Renal cortex interstitium (tissue), 11 donors: ENCODE measurements around the gene DNM2. TPM values are rescaled to one million over a fixed set of nuclear protein-coding genes. Genes with fewer than 3 reads are reported as not detected.

Source experiments
- DNase-seq, 11 donors: peaks; one replicate each; pipeline ENCODE4 v3.0.0-alpha.2; 2013; ENCODE audit warnings: low read depth in 9 of 11, low spot score in 4 of 11; ENCODE audit errors: extremely low read depth in 1 of 11
- polyA plus RNA-seq, 3 donors: library from polyadenylated mRNA; unstranded; fragments of 120-200 nt; gene quantifications; one replicate each; pipeline ENCODE4 v1.2.1, GENCODE V29; 2013; ENCODE audit not compliant: insufficient read length in 3 of 3

DNM2 gene
- polyA plus RNA-seq, 3 donors, result 117 to 168 (median 128) TPM

DNA sequence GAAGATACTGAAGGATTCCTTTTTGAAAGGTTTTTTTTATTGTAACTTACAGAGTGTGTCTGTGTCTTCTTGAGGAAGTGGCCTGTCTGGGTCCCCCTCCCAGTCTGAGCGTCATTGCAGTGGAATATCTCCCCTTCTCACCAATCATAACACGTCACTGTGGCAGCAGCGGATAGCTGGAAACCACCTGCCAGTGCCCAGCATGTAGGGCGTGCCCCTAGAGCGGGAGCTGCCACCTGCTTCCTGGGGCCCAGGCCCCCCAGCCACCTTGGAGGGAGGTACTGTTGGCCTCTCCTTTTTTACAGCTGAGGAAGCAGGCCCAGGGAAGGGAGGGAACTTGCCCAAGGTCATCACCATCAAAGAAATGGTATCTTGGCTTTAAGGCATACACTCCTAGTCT is 4.6 kb upstream of the DNM2 start:
- no peak for DNase-seq

DNA sequence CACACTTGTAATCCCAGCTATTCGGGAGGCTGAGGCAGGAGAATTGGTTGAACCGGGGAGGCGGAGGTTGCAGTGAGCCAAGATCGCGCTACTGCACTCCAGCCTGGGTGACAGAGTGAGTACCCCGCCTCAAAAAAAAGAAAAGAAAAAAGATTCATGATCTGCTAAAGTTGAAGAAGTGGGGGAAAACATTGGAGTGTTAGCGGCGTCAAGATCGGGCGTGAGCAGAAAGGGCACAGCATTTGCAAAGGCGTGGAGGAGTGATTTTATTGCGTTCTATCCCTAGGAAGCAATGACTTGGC is 874 bp upstream of the DNM2 start:
- no peak for DNase-seq

DNA sequence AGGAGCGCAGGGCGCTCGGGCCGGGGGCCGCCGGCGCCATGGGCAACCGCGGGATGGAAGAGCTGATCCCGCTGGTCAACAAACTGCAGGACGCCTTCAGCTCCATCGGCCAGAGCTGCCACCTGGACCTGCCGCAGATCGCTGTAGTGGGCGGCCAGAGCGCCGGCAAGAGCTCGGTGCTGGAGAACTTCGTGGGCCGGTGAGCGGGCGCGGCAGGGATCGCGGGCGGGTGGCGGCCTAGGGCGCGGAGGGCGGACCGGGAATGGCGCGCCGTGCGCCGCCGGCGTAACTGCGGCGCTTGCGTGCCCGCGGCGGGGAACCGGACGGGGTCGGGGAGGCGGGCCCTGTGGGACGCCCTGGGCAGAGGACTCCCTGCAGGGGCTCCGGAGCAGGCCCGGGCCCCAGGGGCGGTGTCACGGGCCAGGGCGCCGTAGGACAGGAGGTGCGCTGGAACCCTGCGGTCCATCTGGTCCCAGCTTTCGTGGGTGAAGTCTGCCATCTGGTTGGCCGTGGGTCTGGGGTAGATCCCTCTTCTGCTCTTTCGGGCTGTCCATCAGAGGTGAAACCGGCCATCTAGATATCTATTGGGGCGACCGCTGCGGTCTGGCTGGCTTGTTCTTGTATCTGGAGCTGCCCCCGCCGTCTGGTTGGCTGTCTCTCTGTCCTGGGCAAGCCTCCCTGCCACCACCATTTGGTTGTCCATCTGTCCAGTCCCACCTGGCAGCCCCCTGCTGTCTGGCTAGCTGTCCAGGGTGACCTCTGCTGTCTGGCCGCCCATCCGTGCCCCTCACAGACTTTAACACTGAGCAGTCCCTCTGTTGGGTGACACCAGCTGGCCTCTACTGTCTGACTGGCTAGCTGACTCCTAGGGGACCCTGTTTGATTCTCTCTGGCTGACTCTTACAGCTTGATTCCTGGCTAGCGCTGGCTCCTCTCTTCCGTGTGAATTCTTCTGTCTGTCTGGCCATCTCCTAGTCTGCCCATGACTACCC is 622 bp downstream of the DNM2 start:
- DNase-seq, result peak in 2 of 11 donors; percentile 13 to 33

DNA sequence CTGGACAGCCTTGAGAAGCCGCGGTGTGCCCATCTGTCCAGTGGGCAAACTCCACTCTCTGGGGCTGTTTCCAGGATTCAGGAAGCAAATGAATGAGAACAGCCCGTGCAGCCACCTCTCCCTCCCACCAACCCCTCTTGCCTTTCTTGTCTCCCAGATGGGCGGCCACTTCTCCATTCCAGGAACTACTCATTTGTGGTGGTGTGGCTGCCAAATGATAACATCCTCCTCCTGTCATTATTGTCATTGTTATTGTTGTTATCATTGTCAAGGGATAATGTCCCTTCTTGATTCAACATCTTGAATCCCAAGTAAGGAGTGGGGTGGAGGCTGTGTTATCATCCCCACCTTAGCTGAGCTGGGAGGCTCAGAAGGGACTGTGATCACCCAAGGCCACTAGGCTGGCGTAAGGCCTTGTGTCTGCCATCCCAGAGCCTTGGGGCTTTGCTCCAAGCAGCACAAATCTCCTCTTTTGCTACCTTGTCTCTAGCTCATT is 1.6 kb downstream of the DNM2 start:
- DNase-seq, result no peak

DNA sequence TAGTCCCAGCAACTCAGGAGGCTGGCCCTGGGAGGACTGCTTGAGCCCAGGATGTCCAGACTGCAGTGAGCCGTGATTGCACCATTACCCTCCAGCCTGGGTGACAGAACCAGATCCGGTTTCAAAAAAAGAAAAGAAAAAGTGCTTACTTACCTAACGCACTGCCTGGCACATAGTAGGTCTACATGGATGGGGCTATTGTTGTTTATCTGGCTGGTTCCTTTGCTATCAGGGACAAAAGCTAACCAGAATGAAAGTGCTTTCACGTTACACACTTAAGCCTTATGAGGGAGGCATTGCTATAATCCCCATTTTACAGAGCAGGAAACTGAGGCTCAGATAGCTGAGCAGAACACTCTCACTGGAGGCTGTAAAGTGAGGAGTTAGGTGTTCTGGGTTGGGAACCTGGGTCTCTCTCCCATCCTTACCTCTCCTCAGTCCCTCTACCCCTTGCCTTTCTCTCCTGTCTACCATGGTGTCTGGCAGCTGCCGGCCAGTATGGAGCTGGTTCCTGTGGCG is 2.8 kb downstream of the DNM2 start:
- DNase-seq, result no peak

DNA sequence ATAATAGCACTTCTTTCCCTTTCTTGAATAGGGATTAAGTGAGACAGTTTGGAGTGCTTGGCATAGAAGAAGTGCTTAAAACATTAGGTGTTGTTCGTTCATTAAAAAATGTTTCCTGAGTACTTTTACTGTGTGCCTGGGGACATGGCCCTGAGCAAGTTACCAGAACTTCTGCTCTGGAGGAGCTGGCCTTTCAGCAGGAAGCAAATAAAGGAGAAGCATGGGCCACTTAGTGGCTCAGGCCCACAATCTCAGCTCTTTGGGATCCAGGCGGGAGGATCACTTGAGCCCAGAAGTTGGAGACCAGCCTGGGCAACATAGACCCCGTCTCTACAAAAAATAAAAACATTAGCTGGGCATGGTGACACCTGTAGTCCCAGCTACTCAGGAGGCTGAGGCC is 5.7 kb downstream of the DNM2 start:
- DNase-seq, result no peak

DNA sequence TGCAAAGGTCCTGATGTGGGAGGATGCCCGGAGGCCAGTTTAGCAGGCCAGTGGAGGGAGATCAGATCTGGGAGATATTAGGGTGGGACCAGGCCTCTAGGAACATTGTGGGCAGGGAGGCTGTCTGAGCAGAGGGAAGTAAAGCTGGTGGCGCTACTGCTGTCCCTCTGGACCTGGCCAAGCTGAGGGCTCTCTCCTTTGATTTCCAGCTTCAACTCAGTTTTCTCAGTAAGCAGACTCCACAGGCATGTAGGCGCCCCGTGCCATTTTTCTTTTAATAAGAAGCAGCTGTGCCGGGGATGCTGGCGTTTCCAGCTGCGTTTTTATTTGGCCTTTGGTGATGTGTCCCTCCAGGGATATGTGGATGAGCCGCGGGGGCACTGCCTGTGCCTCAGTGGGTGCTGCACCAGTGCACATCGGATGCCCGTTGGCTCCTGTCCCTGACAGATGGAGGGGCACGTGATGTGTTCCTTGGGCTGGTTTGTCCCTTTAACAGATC is 6.7 kb downstream of the DNM2 start:
- DNase-seq, result no peak

DNA sequence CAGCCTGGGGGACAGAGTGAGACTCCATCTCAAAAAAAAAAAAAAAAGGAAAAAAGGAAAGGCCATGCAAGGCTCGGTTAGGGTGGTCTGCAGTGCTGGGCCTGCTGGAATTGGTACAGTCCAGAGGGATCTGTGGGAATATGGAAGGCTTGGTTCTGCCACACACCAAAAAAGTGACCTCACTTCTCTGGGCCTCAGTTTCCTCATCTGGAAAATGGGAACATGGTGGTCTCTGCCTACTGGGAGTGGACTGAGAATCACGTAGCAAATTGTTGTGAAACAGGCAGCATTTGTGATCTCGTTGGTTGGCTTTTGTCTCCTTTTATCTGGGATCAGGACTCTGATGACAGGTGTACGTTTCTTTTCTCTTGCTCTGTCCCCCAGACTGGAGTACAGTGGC is 7.5 kb downstream of the DNM2 start:
- no peak for DNase-seq

DNA sequence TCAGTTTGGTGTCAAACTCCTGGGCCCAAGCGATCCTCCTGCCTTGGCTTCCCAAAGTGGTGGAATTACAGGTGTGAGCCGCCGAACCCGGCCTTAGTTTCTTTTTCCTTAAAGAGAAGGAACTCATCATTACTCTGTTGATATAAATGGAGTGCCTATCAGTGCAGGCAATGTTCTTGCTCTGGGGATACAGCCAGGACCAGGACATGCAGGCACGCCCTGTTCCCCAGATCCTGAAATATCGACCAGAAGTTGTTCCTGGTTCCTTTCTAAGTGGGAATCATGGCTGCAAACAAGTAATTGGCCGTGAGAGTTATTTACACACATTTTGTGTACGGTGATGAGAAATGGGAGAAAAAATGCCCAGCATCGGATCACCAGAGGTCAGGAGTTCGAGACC is 8.4 kb downstream of the DNM2 start:
- DNase-seq, result no peak

DNA sequence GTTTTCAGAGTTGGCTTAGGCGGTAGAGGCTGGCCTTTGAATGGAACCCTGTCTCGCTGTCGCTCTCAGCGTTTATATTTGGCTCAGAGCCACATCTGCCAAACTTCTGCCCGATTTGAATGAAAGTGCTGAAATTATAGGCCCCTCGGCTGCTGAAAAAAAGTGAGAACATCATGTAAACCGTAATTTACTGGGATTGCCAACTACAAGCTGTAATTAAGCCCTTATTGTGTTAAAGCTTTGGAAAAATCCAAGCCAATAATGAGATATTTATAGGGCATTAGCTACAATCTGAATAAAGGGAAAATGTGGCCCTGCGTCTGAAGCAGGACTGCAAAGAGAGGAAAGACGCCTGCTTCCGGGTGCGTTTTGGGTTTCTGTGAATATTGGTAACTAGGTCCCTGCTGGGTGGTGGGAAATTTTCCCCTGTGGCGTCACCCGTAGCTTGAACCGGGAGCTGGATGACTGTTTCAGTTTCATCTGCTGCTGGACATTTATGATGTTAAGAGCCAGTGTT is 9.9 kb downstream of the DNM2 start:
- DNase-seq, result no peak

DNA sequence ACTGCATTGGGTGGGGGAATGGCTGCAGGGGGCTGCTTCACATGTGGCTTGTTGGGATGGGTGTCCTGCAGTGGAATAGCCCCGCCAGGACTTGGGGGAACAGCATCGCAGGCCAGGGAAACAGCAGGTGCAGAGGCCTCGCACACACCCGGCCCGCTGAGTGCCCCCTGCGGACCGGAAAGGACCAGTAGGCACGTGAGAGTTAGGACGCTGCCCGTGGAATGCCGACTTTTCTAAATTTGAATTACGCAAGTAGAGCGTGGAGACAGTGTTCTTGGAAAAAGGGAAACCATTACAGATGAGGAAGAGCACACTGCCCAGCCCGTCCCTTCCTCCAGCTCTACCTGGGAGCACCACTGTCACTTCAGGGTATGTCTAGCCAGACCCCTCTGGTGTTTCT is 11.5 kb downstream of the DNM2 start:
- DNase-seq, result no peak

DNA sequence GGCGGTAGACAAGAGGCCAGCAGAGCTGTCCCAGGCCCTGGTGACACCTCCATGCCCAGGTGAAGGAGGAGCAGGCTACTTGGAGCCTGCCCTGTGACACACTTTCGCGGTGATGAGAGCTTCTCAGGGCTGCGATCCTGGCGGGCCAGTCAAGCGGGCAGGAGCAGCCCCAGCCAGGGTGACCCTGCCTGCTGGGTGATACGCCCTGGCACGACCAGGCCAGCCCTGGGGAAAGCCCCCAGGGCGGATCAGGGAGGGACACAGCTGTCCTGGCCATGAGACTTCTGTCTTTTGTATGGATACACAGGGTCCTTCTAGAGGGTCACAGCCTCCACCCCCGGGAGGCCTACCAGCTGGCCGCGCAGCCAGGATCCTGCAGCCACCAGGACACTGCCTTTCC is 13.1 kb downstream of the DNM2 start:
- no peak for DNase-seq

DNA sequence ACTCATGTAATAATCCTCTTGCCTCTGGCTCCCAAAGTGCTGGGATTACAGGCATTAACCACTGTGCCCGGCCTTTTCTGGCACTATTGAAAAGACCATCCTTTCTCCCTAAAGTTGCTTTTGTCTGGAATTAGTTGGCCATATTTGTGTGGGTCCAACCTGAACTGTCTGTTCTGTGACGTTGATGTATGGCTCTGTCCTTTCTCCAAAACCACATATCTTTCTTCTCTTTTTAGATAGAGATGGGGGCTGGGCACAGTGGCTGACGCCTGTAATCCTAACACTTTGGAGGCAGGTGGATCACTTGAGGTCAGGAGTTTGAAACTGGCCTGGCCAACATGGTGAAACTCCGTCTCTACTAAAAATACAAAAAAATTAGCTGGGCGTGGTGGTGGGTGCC is 17.9 kb downstream of the DNM2 start:
- no peak for DNase-seq

DNA sequence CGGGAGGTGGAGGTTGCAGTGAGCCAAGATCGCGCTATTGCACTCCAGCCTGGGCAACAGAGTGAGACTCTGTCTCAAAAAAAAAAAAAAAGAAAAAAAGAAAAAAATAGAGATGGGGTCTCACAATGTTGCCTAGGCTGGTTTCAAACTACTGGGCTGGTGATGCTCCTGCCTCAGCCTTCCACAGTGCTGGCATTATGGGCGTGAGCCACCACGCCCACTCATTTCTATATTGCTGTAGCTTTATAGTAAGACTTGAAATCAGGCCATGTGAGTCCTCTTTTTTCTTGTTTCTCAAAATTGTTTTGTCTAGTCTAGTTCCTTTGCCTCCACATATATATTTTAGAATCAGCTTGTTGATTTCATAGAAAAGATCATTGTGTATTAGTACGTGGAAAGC is 18.3 kb downstream of the DNM2 start:
- DNase-seq, result no peak

DNA sequence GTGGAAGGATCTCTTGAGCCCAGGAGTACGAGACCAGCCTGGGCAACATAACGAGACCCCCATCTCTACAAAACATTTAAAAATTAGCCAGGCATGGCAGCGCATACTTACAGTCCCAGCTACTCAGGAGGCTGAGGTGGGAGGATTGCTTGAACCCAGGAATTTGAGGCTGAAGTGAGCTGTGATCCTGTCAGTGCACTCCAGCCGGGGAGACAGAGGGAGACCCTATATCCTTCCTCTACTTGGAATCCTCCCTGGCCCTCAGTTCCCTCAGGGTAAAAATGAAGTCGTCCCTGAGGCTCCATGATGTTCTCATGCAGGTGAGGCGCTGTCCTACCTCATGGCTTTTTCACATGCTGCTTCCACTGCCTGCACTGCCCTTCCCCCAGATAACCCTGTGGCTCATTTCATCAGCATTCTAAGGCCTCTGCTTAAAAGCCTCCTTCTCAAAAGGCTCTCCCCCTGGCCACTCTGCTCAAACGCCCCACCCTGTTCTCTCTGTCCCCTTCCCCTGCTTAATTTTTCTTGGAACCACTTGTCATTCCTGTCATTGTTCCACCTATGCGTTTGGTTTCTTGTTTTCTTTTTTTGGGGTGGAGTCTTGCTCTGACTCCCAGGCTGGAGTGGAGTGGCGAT is 19.2 kb downstream of the DNM2 start:
- no peak for DNase-seq

DNA sequence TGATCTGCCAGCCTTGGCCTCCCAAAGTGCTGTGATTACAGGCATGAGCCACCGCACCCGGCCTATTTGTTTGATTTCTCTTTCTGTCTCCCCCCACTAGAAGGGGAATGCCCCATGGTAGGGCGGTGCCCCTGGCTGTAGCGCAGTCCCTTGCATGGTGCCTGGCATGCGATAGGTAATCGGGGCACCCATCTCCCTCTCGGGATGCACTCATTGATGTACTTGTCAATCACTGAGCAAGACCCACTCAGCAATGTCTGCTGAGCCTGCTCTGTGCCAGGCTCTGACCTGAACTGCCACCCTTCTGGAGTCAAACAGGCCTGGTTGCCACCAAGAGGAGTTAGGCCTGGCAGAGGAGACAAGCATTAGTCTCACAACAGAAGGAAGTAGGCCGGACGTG is 19.8 kb downstream of the DNM2 start:
- DNase-seq, result no peak

DNA sequence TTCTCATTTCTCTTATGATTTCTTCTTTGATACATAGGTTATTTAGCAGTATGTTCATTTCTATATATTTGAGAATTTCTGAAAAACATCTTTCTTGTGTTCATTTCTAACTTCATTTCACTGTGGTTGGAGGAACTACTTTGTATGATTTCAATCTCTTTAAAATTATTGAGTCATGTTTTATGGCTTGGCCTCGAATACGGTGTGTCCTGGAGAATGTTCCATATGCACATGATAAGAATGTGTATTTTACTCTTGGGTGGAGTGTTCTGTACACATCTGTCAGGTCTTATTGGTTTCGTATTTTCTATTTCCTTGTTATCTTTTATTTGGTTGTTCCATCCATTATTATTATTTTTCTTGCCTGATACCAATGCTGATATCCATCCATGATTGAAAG is 22.9 kb downstream of the DNM2 start:
- DNase-seq, result no peak

DNA sequence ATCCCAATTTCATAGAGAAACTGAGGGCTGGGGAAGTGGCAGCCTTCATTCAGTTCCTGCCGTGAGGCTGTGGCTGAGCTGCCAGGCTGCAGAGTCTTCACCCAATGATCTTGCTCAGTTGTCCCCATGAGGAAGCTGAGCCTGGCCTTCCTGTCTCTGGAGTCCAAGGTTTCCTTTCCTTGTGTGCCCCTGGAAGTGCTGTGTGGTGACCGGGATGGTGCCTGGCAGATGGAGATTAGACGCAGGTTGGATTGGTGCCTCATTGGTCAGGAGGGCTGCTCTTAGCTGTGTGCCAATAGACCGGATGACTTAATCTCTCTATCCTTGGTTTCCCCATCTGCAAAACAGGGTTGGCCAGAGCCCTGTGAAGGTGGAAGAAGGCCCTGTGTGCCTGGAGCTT is 24.6 kb downstream of the DNM2 start:
- DNase-seq, result no peak

DNA sequence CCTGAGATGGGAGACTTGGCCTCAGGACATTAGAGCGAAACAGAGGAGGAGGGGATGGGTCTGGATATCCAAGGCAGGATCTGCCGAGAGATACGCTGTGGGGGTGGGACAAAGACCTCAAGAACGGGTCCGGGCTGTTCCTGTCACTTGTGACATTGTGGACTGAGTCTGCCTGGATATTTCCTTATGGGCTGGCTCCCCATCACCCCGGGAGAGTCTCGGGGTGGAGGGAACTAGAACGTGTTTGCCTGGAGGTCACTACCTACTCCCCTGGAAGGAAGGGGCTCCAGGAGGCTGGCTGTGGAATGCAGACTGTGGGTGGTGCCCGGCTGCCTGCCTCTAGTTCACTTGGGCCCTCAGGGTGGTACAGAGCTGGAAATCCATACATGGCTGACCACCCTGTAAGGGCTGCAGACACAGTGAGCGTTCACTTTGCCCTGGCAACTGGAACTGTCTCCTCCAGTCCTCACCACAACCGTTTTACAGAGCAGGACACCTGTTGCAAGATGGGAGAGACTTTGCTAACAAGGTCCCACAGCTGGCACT is 26.4 kb downstream of the DNM2 start:
- no peak for DNase-seq

DNA sequence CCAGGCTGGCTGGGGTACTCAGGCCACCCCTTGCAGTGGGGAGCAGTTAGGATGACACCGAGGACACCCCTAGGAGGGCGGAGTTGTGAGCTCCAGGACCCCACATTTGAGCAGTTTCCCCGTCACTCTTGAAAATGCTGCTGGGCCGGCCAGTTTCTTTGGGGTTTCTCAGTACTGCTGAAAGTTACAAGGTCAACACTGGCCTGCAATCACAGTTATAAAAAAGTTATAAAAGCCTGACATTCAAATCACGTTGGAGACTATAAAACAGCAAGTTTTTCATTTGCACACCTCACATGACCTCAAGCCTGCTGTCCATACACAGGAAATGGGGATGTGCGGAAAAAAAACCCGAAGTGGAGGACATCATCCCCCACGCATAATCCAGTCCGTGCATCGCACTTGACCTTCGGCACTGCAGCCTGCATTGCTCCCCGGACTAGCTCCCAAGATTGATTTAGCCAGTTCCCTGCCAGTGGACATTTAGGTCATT is 27.0 kb downstream of the DNM2 start:
- no peak for DNase-seq
